Natural killer cell (primary cell): ENCODE measurements around the gene SERINC3. TPM values are rescaled to one million over a fixed set of nuclear protein-coding genes. Genes with fewer than 3 reads are reported as not detected.

ENCODE experiments used
- ATAC-seq, 3 donors: fragments of 150-1000 bp in 2 of 3; fragments of 200-7000 bp in 1 of 3; cut with Tn5 transposase; 1 replicate in 1 of 3; 2 replicates in 2 of 3; pipeline ENCODE4 v1.10.0; 2021; ENCODE audit warnings: mild to moderate bottlenecking in 2 of 3, moderate library complexity in 2 of 3
- DNase-seq, 2 donors: peaks; one replicate each; pipeline versions ENCODE4 v3.0.0 to v3.0.0-alpha.2; 2013 to 2021; ENCODE audit warnings: mixed read lengths in 1 of 2
- H3K27ac ChIP-seq: one replicate; pipeline ENCODE4 v1.5.1; 2013; ENCODE audit warnings: mild to moderate bottlenecking, low read length
- H3K27me3 ChIP-seq: one replicate; pipeline ENCODE4 v1.6.1; 2013; ENCODE audit warnings: low read length; ENCODE audit not compliant: control insufficient read depth, insufficient read depth
- H3K36me3 ChIP-seq: one replicate; pipeline ENCODE4 v1.6.1; 2013; ENCODE audit warnings: low read length; ENCODE audit not compliant: control insufficient read depth, insufficient read depth
- H3K4me1 ChIP-seq: one replicate; pipeline ENCODE4 v1.6.1; 2013; ENCODE audit warnings: low read length; ENCODE audit not compliant: control insufficient read depth, insufficient read depth
- H3K4me3 ChIP-seq: one replicate; pipeline ENCODE4 v1.5.1; 2013; ENCODE audit warnings: low read length
- H3K9me3 ChIP-seq: one replicate; pipeline ENCODE4 v1.6.1; 2013; ENCODE audit warnings: low read length; ENCODE audit not compliant: control insufficient read depth, insufficient read depth
- H3K27ac Mint-ChIP-seq, 2 donors: one replicate each; pipeline ENCODE4 v1.8.0; 2022; ENCODE audit warnings: mild to moderate bottlenecking in 2 of 2, mixed read lengths in 2 of 2, moderate library complexity in 1 of 2
- H3K27me3 Mint-ChIP-seq, 2 donors: one replicate each; pipeline ENCODE4 v1.8.0; 2022; ENCODE audit warnings: low read depth in 2 of 2, mixed read lengths in 2 of 2
- H3K36me3 Mint-ChIP-seq: one replicate; pipeline ENCODE4 v1.8.0; 2022; ENCODE audit warnings: mixed read lengths
- H3K4me1 Mint-ChIP-seq, 2 donors: one replicate each; pipeline ENCODE4 v1.8.0; 2022; ENCODE audit warnings: mixed read lengths in 2 of 2
- H3K4me3 Mint-ChIP-seq: one replicate; pipeline ENCODE4 v1.8.0; 2022; ENCODE audit warnings: mild to moderate bottlenecking, moderate library complexity, mixed read lengths
- H3K9me3 Mint-ChIP-seq, 2 donors: one replicate each; pipeline ENCODE4 v1.8.0; 2022; ENCODE audit warnings: mixed read lengths in 2 of 2
- WGBS: methylation state at CpG from one replicate; pipeline ENCODE4 v1.1.7; 2013; ENCODE audit warnings: missing lambda C conversion rate; ENCODE audit not compliant: insufficient coverage; 5-methylcytosine and 5-hydroxymethylcytosine counted together
- intact Hi-C: fragments of 100-400 bp; cut with micrococcal nuclease; formaldehyde crosslinking; loops from one replicate; pipeline ENCODE4 v1.14.2; 2022
- total RNA-seq, 4 donors: library from RNA; stranded (reverse); fragments of 120-200 nt in 1 of 4; gene quantifications; one replicate each; pipeline versions ENCODE4 v1.2.3 to v1.2.4, GENCODE V29; 2013 to 2022
- TF ChIP-seq, protein P1 (sequence below): fragments of 200-600 bp; IDR thresholded peaks from one replicate; pipeline ENCODE4 v1.8.0; 2022; ENCODE audit warnings: antibody characterized with exemption

Gene SERINC3
- total RNA-seq, 3 donors from 2014 or later (not counting 1 experiment from before 2014, with no cell fraction given), result 70.1 to 89.6 (median 78.6) TPM

DNA sequence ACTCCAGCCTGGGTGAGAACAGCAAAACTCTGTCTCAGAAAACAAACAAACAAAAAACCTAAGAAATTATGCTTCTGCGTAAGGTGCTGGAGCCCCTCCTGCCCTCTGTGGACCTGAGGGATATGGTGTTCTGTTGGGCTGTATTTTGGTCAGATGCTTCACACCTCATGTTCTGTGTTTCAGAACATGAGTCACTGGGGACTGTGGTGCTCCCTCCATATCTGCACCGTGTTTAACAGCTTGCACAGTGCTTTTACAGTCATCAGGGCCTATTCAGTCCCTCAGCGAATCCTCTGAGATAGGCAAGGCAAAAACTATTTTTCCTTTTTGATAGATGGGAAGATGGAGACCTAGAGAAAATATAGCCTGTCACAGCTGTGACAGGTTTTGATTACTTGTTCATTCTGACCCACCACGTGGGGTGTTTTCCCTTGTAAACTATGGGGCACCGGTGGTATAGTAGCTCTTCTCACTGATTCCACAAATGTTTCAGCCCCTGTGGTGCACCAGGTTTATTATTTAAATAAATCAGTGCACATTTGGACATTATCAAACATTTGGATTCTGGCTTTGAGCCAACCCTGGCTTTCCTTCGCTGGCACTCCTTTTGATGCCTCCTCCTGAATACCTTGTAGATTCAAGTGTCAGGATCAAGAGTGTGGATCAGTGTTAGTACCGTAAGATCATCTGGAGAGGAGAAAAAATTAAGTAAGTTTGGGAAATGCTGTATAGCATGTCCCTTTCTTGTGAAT lies 36.6 kb downstream of the SERINC3 start:
- no peaks in the 10 kb centered on the region for H3K27me3 Mint-ChIP-seq
- DNase-seq, result no peak
- H3K9me3 ChIP-seq, result no peaks in the 10 kb centered on the region
- no peak overlapping the region for H3K27ac ChIP-seq
- no peaks in the 10 kb centered on the region for H3K9me3 Mint-ChIP-seq
- TF ChIP-seq, protein P1, sequence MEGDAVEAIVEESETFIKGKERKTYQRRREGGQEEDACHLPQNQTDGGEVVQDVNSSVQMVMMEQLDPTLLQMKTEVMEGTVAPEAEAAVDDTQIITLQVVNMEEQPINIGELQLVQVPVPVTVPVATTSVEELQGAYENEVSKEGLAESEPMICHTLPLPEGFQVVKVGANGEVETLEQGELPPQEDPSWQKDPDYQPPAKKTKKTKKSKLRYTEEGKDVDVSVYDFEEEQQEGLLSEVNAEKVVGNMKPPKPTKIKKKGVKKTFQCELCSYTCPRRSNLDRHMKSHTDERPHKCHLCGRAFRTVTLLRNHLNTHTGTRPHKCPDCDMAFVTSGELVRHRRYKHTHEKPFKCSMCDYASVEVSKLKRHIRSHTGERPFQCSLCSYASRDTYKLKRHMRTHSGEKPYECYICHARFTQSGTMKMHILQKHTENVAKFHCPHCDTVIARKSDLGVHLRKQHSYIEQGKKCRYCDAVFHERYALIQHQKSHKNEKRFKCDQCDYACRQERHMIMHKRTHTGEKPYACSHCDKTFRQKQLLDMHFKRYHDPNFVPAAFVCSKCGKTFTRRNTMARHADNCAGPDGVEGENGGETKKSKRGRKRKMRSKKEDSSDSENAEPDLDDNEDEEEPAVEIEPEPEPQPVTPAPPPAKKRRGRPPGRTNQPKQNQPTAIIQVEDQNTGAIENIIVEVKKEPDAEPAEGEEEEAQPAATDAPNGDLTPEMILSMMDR, result no peak
- no peaks in the 10 kb centered on the region for H3K27me3 ChIP-seq
- intact Hi-C loops, result no loop called here
- no peak overlapping the region for H3K4me3 ChIP-seq
- H3K4me1 ChIP-seq, result peaks cover 6% of the 10 kb centered on the region
- peaks cover 30% of the 10 kb centered on the region for H3K36me3 Mint-ChIP-seq
- peak overlapping the region in 1 of 2 donors; percentile 16 for H3K27ac Mint-ChIP-seq
- H3K4me3 Mint-ChIP-seq, result no peak overlapping the region
- H3K4me1 Mint-ChIP-seq, result peaks cover 6 to 8% of the 10 kb centered on the region in 2 donors
- WGBS, result 89% methylated on average over 7 of the region's 7 CpGs
- peaks cover 67% of the 10 kb centered on the region for H3K36me3 ChIP-seq
- peak in 1 of 3 donors; percentile 80 for ATAC-seq

DNA sequence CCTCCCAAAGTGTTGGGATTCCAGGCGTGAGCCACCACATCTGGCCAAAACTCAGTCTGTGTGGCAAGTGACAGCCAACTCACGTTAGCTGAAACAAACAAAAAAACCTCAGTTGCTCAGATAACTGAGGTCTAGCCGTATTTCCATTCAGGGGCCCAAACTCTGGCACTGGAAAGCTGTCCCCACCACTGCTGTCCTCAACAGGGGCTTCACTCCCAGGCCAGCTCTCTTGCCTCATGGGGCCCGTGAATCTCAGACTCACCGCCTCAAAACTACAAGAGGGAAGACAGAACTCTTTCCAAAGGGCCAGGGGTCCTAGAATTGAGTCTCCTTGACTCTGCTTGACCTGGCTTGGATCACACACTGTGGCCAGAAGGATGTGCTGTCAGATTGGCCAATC lies 38.8 kb downstream of the SERINC3 start:
- Histone ChIP-seq H3K4me1 (no peaks in the 10 kb centered on the region), H3K9me3 (no peaks in the 10 kb centered on the region), H3K36me3 (peaks cover 52% of the 10 kb centered on the region), H3K27ac (no peak overlapping the region), H3K27me3 (no peaks in the 10 kb centered on the region), H3K4me3 (no peak overlapping the region)
- H3K4me1 Mint-ChIP-seq, result peaks cover 0 to 6% of the 10 kb centered on the region in 2 donors
- no peak for ATAC-seq
- 97% methylated on average over 5 of the region's 5 CpGs for WGBS
- H3K4me3 Mint-ChIP-seq, result no peak overlapping the region
- no peaks in the 10 kb centered on the region for H3K27me3 Mint-ChIP-seq
- H3K27ac Mint-ChIP-seq, result no peak overlapping the region
- no peak for DNase-seq
- intact Hi-C loops, result no loop called here
- TF ChIP-seq, protein P1, result no peak
- peaks cover 9% of the 10 kb centered on the region for H3K36me3 Mint-ChIP-seq
- no peaks in the 10 kb centered on the region for H3K9me3 Mint-ChIP-seq

DNA sequence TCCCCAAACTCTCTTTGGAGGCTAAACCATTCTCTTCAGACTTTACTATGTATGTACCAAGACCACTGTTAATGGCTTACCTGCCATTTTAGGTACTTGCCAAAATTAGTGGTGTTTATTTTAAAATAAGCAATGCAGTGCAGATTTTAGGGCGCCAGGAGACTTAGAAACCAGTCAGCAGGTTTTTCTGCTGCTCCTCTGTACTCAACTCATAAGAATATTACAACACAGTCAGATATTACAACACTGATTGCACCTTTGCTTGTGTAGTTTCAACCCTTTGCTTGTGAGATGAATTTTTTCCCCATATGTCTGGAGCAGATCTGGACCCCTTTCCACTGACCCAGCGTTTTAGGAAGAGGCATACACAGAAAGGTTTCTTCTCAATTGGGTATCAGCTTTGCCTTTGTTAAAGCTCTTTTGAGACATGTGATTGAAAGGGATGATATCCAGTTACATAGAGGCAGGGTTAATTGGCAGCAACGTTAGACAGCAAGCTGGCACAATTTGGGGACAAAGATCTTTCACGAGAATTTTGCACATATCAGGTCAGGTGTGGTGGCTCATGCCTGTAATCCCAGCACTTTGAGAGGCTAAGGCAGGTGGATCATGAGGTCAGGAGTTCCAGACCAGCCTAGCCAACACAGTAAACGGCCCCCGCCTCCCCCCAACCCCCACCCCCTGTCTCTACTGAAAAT lies 40.0 kb downstream of the SERINC3 start:
- Histone ChIP-seq H3K9me3 (no peaks in the 10 kb centered on the region), H3K27me3 (no peaks in the 10 kb centered on the region), H3K36me3 (peaks cover 47% of the 10 kb centered on the region), H3K4me1 (no peaks in the 10 kb centered on the region), H3K27ac (no peak overlapping the region), H3K4me3 (no peak overlapping the region)
- H3K27ac Mint-ChIP-seq, result no peak overlapping the region
- no peaks in the 10 kb centered on the region for H3K27me3 Mint-ChIP-seq
- H3K4me1 Mint-ChIP-seq, result peaks cover 3 to 15% of the 10 kb centered on the region in 2 donors
- no peak overlapping the region for H3K4me3 Mint-ChIP-seq
- intact Hi-C loops, result no loop called here
- TF ChIP-seq, protein P1, result no peak
- H3K36me3 Mint-ChIP-seq, result peaks cover 7% of the 10 kb centered on the region
- no peak for ATAC-seq
- 94% methylated on average over 4 of the region's 6 CpGs for WGBS
- H3K9me3 Mint-ChIP-seq, result no peaks in the 10 kb centered on the region
- DNase-seq, result no peak
